Smooth muscle cell of the coronary artery (primary cell): ENCODE results near the gene KCNJ9. TPM values are rescaled to one million over a fixed set of nuclear protein-coding genes. Genes with fewer than 3 reads are reported as not detected.

Source experiments
- total RNA-seq: library from RNA; depleted of rRNA; stranded (reverse); fragments of >200 nt; gene quantifications from 2 replicates; pipeline ENCODE4 v1.2.3, GENCODE V29; 2014; ENCODE audit warnings: low replicate concordance

Gene KCNJ9
- under 0.01 TPM in 1 of 2 replicates, not detected in the other for total RNA-seq

DNA sequence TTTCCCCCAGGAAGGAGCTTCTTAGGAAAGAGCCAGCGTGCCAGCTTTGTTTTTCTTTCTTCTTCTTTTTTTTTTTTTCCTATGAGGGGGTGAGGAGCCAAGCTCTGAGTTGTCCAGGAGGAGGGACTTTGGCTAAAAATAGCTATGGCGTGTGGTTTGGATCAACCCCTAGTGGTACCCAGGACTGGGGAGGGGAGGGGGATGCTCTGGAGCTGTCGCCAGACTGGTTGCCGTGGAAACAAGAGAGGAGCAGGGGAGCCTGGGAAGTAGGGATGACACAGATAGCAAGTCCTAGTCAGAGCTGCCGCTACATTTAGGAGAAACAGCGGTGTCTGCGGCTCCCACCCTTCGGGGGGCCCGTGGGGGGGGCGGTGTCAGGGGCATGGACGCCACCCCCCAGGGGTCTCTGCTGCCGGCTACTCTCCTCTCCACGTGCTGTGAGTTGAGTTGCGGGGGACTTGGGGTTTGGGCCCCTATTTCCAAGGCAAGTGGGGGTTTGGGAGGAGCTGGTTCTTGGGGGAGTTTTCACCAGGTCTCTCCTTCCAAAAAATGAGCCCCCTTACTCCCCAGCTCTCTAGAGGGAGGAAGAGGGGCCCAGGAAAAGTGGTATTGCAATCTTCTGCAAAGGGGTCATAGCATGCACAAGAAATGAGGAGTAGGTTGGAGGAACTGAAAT lies at the start of gene KCNJ9:
Gene KCNJ9 (plus strand): TSS at position 278 of the 676 bp plus-strand sequence. CDS start 2,493 bp downstream, outside the sequence.

DNA sequence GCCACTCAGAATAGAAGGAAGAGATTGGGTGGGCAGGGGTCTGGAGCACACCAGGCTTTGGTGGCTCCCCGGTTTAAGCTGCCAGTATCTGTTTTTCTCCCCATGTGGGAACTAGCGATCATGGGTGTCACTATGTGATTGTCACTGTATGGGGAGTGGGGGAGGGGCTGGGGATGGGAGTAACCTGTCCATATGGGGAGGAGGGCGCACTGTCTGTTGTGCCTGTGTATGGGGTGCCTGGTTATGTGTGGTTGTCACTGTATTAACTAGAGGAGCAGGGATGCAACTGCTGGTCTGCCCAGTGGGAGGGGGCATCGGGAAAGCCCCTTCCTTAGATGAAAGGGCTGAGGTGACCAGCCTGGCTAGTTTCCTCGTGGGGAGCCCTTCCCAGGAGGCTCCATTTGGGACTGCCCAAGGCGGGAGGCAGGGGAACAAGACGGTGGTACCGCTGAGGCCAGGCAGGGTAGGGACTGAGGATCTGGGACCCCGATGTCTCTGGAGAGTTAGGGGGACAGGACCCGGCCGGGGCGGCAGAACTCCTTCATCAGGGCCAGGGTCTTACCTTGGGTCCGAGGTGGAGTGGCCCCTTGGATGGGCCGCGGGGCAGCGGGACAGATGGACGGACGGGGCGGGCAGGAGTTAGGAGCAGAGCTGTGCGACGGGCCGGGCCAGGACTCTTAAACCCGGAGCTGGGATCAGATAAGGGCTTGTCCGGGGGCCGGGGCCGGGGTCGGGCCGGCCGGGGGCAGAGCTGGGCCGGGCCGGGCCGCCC lies 11.7 kb upstream of the KCNJ9 start, which contains the start of gene KCNJ10:
Gene KCNJ10 (minus strand): TSS at position 701 of the 772 bp plus-strand sequence. CDS start 27,628 bp downstream, outside the sequence.

DNA sequence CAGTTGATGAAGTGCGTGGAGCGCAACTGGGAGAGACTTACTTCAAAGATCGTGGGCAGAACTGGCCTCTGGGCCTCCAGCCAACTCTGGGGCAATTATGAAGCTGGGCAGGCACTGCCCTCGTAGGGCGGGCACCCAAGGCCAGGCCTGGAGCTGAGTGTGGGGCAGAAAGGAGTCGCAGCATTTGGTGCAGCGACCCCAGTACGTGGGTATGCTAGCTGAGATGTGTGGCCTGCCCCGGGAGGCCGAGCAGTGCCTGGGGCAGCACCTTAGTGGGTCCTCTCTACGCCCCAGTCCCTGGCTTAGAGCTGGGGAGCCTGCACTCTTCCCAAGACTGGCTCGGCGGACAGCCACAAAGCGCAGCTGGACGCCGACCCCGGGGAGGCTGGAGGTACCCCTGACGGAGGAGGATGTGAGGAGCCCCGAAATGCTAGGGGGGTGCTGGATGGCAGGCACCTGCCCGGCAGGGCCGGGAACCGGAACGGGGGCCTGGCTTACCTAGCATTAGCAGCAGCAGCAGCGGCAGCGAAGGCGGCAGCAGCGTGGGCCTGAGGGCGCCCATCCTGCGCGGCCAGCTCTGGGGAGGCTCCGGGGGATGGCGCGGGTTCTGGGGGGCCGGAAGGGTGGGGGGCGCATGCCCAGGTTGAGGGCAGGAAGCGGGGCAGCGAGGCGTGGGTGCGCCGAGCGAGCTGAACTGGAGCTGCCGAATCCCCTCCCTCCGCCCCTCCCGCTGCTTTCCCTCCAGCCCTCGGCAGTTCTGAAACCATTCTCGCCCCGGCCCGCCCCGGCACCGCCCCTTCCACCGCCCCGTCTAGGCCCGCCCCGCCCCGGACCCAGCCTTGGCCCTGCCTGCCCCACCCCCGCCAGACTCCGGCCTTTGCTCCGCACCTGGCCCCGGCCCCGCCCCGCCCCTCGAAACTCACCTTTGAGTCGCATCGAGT lies 16.8 kb downstream of the KCNJ9 start, which contains the start of gene IGSF8:
Gene IGSF8 (minus strand): TSS at position 709 of the 941 bp plus-strand sequence. CDS start 147 bp downstream, at position 562.

DNA sequence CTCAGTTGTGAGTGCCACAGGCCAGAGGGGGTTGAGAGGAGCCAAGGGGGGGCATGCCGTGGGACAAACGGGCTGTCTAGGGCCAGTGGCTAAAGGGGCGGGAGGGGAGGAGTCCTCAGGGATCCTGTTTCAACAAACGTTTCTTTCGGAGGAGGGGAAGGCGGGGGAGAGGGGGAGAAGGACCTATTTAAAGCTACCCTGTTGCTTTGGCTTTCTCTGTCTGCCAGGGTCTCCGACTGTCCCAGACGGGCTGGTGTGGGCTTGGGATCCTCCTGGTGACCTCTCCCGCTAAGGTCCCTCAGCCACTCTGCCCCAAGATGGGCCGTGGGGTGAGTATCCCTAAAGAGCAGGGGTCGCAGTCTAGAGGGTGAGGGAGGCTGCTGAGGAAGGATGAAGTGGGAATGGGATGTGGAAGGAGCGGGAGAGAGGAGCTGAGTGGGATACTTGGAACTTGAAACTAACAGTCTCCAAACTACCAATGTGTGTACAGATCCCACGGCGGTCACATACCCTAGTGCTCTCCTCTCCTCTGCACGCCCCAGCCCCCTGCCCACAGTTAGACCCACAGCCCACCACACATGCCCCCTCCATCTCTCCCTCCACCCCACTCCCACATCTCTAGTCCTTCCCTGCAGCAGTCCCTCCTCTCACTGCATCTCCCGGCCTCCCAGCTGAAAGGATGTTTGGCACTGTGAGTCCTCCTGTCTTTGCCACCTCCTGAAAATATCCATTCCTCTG lies 34.4 kb downstream of the KCNJ9 start, which contains the start of gene ATP1A2:
Gene ATP1A2 (plus strand): TSS at position 215 of the 738 bp plus-strand sequence. CDS start 103 bp downstream, at position 318.

Other genes with a start within 250 kb of the KCNJ9 start
- gene VSIG8, start 218.9 kb upstream of the KCNJ9 start, total RNA-seq, result 0.08 TPM in 1 of 2 replicates, not detected in the other
- gene CFAP45, start 181.4 kb upstream of the KCNJ9 start, total RNA-seq, result 0.23 and 1.1 TPM in 2 replicates
- gene TAGLN2, start 156.0 kb upstream of the KCNJ9 start, total RNA-seq, result 135 and 476 TPM in 2 replicates
- gene IGSF9, start 135.9 kb upstream of the KCNJ9 start, total RNA-seq, result 0.12 TPM in 1 of 2 replicates, not detected in the other
- 0.38 TPM in 1 of 2 replicates, not detected in the other for gene SLAMF9, start 127.3 kb upstream of the KCNJ9 start, total RNA-seq
- 1.6 and 3.0 TPM in 2 replicates for gene PIGM, start 49.5 kb upstream of the KCNJ9 start, total RNA-seq
- not detected in 2 replicates for gene KCNJ10, start 11.4 kb upstream of the KCNJ9 start, total RNA-seq
- gene IGSF8, start 17.1 kb downstream of the KCNJ9 start, total RNA-seq, result 18.0 and 23.1 TPM in 2 replicates
- under 0.01 and 0.08 TPM in 2 replicates for gene ATP1A2, start 34.2 kb downstream of the KCNJ9 start, total RNA-seq
- not detected in 2 replicates for gene ATP1A4, start 70.1 kb downstream of the KCNJ9 start, total RNA-seq
- gene CASQ1, start 109.0 kb downstream of the KCNJ9 start, total RNA-seq, result 0.23 TPM in 1 of 2 replicates, not detected in the other
- 94.8 and 106 TPM in 2 replicates for gene PEA15, start 123.8 kb downstream of the KCNJ9 start, total RNA-seq
- 64.9 and 108 TPM in 2 replicates for gene DCAF8, start 181.0 kb downstream of the KCNJ9 start, total RNA-seq
- gene PEX19, start 203.6 kb downstream of the KCNJ9 start, total RNA-seq, result 30.3 and 33.5 TPM in 2 replicates